Left ventricle myocardium inferior (tissue), 1 donor: Measurements from ENCODE around the gene CSNK2A3. TPM values are rescaled to one million over a fixed set of nuclear protein-coding genes. Genes with fewer than 3 reads are reported as not detected.
"Not testable (repeated sequence)": the region's sequence is repeated elsewhere in the genome, so short reads cannot be mapped to it uniquely, and the experiment has no call there.

Experiments used
- DNase-seq: peaks from one replicate; pipeline ENCODE4 v3.0.0-alpha.2; 2020
- H3K27ac ChIP-seq: fragments of 200-600 bp; replicated peaks from 2 replicates; pipeline ENCODE4 v1.8.0; 2021
- H3K27me3 ChIP-seq: fragments of 200-600 bp; 2 replicates; pipeline ENCODE4 v1.8.0; 2021; ENCODE audit warnings: low read depth
- H3K36me3 ChIP-seq: fragments of 200-600 bp; 2 replicates; pipeline ENCODE4 v1.8.0; 2021
- H3K4me1 ChIP-seq: fragments of 200-600 bp; 2 replicates; pipeline ENCODE4 v1.8.0; 2021
- H3K4me3 ChIP-seq: fragments of 200-600 bp; 2 replicates; pipeline ENCODE4 v1.8.0; 2021; ENCODE audit warnings: mild to moderate bottlenecking, moderate library complexity
- H3K9me3 ChIP-seq: fragments of 200-600 bp; replicated peaks from 2 replicates; pipeline ENCODE4 v1.8.0; 2021
- CTCF ChIP-seq: fragments of 200-600 bp; IDR thresholded peaks from 2 replicates; pipeline ENCODE4 v1.8.0; 2021; ENCODE audit warnings: antibody characterized with exemption, mild to moderate bottlenecking, borderline replicate concordance
- intact Hi-C: fragments of 100-400 bp; cut with micrococcal nuclease; formaldehyde crosslinking; loops from one replicate; pipeline ENCODE4 v1.11.0; 2022
- total RNA-seq: library from RNA; stranded (reverse); fragmentation: NEBNext Ultra II Directional; extraction: Animal tissue kit (Norgen Biotek cat#: 25700); gene quantifications from one replicate; pipeline ENCODE4 v1.2.1, GENCODE V29; 2021
- donor health status: DM: no; HTN: yes; CAD: no; lungs with severe emphysema.

CSNK2A3 gene
- total RNA-seq, 1 donor from 2014 or later, result 1.4 TPM

- intact Hi-C loops, result no loop called here
- no peak for TF ChIP-seq CTCF
- DNase-seq, result no peak
- Histone ChIP-seq H3K27ac (no peak overlapping the region), H3K9me3 (no peaks in the 10 kb centered on the region), H3K4me1 (no peaks in the 10 kb centered on the region), H3K27me3 (no peaks in the 10 kb centered on the region), H3K36me3 (peaks cover 5% of the 10 kb centered on the region), H3K4me3 (no peak overlapping the region)
Observed at GRCh38 chr11:11356842-11357241, 3.8 kb upstream of the CSNK2A3 start.

- intact Hi-C loops, H3K27me3 ChIP-seq, H3K27ac ChIP-seq, H3K36me3 ChIP-seq, H3K4me3 ChIP-seq, DNase-seq, H3K9me3 ChIP-seq: not testable (repeated sequence)
- peaks cover 44% of the 10 kb centered on the region for H3K4me1 ChIP-seq
Observed at GRCh38 chr11:11351851-11352250, 1.2 kb downstream of the CSNK2A3 start.

GRCh38 chr11:11351042-11351586 lies 1.9 kb downstream of the CSNK2A3 start:
- DNase-seq, result no peak
- no peak for TF ChIP-seq CTCF
- H3K27ac ChIP-seq, result no peak overlapping the region
- peaks cover 1% of the 10 kb centered on the region for H3K36me3 ChIP-seq
- H3K4me3 ChIP-seq, result no peak overlapping the region
- H3K9me3 ChIP-seq, result no peaks in the 10 kb centered on the region
- H3K4me1 ChIP-seq, result peaks cover 44% of the 10 kb centered on the region
- H3K27me3 ChIP-seq, result no peaks in the 10 kb centered on the region
- intact Hi-C loops, result no loop called here

GRCh38 chr11:11349870-11350337 lies 3.1 kb downstream of the CSNK2A3 start:
- no peak for TF ChIP-seq CTCF
- Histone ChIP-seq H3K4me1 (peaks cover 44% of the 10 kb centered on the region), H3K36me3 (no peaks in the 10 kb centered on the region), H3K9me3 (no peaks in the 10 kb centered on the region), H3K27ac (peak overlapping the region; percentile 35), H3K27me3 (no peaks in the 10 kb centered on the region), H3K4me3 (no peak overlapping the region)
- no peak for DNase-seq
- intact Hi-C loops, result no loop called here

GRCh38 chr11:11349106-11349825 lies 3.8 kb downstream of the CSNK2A3 start:
- H3K27ac ChIP-seq, result peak overlapping the region; percentile 35

More at GRCh38 chr11:11349106-11349825, 3.8 kb downstream of the CSNK2A3 start:
- DNase-seq, result no peak
- no peak overlapping the region for H3K4me3 ChIP-seq
- H3K27me3 ChIP-seq, result no peaks in the 10 kb centered on the region
- peaks cover 44% of the 10 kb centered on the region for H3K4me1 ChIP-seq
- intact Hi-C loops, result no loop called here
- H3K36me3 ChIP-seq, result no peaks in the 10 kb centered on the region
- no peak for TF ChIP-seq CTCF
- no peaks in the 10 kb centered on the region for H3K9me3 ChIP-seq
